ENCODE results near the gene NANS. TPM values are rescaled to one million over a fixed set of nuclear protein-coding genes. Genes with fewer than 3 reads are reported as not detected.
"Not testable (repeated sequence)": the region's sequence is repeated elsewhere in the genome, so short reads cannot be mapped to it uniquely, and the experiment has no call there.

Gene NANS
- total RNA-seq, 1 donor from 2014 or later = 133 TPM

DNA sequence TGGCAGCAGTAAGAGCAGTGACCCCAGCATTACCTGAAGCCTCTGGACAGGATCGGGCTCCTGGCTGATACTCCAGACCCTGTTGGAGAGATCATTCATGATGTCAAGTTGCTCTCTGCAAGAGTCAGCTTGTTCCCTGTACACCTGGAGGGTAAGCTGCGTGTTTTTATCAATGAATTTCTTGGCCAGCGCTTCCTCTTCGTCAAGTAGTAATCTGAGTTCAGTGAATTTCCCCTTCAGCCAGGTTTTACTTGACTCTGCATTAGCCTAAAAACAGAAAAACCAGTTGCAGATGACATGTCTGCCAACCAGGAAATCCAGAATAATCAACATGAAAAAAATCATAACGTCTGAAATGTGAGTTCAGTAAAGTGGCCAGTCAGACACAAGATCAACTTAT, 43.4 kb downstream of the NANS start:
- DNase-seq (ENCODE audit: low read depth, low spot score) = no peak

GRCh38 chr9:98100456-98100855, 43.9 kb downstream of the NANS start:
- DNase-seq (ENCODE audit: low read depth, low spot score) = no peak

DNA sequence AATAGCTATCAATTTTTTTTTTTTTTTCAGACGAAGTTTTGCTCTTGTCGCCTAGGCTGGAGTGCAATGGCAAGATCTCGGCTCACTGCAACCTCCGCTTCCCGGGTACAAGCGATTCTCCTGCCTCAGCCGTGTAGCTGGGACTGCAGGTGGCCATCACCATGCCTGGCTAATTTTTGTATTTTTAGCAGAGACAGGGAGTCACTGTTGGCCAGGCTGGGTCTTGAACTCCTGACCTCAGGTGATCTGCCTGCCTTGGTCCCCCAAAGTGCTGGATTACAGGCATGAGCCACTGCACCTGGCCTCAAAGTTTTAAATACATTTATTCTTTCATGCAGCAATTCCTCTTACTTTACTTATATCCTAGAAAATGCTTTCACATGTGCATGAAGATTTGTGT, 44.9 kb downstream of the NANS start:
- no peak for DNase-seq (ENCODE audit: low read depth, low spot score)

DNA sequence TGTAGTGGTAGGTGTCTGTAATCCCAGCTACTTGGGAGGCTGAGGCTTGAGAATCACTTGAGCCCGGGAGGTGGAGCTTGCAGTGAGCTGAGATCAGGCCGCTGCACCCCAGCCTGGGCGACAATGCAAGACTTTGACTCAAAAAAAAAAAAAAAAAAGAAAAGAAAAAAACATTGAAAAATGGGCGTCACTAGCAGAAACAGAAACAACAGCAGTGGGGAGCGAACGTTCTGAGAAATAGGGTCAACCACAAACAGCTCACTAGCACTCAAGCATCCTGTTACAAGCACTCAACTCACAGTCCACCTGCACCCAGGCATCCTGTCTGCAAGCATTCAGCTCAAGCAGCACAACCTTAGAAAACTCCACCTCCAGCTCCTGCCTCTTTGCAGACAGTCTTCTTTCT, 45.3 kb downstream of the NANS start:
- DNase-seq (ENCODE audit: low read depth, low spot score) = no peak

GRCh38 chr9:98104445-98104881, 47.9 kb downstream of the NANS start:
- DNase-seq (ENCODE audit: low read depth, low spot score) = no peak

DNA sequence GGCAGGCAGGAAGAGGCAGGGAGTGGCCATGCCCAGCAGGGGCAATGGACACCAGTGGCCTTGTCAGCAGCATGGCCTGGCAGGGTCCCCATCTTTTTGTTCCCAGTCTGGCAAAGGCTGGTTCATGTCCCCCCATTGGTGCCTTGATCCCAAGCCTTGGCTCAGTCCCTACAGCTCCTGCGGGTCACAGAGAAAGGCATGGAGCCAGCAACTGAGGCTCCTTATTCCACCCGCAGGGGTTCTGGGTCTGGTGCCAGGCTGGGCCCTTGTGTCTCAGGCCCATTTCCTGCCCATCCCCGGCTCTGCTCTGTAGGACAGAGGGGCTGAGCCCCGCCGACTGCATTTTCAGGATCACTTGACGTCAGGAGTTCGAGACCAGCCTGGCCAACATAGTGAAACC, 48.5 kb downstream of the NANS start:
- DNase-seq (ENCODE audit: low read depth, low spot score) = no peak

DNA sequence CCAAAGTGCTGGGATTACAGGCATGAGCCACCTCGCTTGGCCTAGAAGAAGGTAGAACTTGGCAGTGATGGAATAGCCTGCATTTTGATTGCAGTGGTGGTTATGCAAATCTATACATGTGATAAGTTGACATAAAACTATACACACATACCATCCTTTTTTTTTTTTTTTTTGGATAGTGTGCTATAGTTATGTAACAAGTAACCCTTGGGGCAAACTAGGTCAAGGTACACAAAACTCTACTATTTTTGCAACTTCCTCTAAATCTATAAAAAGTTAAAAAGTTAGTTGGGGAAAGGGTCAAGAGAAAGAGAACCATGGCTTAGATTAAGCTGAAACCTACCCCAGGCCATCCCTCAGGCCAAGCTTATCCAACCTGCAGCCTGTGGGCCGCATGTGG, 51.4 kb downstream of the NANS start:
- no peak for DNase-seq (ENCODE audit: low read depth, low spot score)

GRCh38 chr9:98108531-98109031, 52.0 kb downstream of the NANS start:
- no peak for DNase-seq (ENCODE audit: low read depth, low spot score)

GRCh38 chr9:98109052-98109451, 52.5 kb downstream of the NANS start:
- DNase-seq (ENCODE audit: low read depth, low spot score) = no peak

GRCh38 chr9:98117097-98117496, 60.6 kb downstream of the NANS start:
- DNase-seq (ENCODE audit: low read depth, low spot score) = not testable (repeated sequence)

GRCh38 chr9:98117984-98118639, 61.6 kb downstream of the NANS start:
- DNase-seq (ENCODE audit: low read depth, low spot score) = no peak

- no peak for DNase-seq (ENCODE audit: low read depth, low spot score)
Measured at GRCh38 chr9:98118640-98119601, 62.4 kb downstream of the NANS start, which contains the start of gene TRIM14. Gene TRIM14, minus strand, starts transcription at chr9:98119222. Its CDS starts 34 bp downstream, at chr9:98119188.

DNA sequence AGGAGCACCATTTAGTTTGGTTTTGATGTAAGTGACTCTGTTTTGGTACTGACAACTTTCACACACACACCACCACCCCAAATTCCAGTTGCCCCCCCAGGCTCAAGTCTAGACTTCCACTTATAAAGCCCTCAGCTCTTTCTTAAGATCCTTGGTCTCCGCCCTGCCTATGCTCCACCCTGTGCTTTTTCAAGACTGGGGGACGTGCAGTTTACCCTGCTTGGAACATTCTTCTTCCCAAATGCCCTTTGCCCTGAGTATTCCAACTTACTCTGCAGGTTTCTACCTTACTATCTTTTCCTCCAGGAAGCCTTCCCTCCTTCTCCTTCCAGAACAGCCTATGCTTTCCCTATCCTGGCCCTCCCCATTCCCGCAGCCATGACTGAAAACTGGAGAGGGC, 63.9 kb downstream of the NANS start:
- no peak for DNase-seq (ENCODE audit: low read depth, low spot score)

GRCh38 chr9:98121058-98121457, 64.5 kb downstream of the NANS start:
- DNase-seq (ENCODE audit: low read depth, low spot score) = no peak

- not testable (repeated sequence) for DNase-seq (ENCODE audit: low read depth, low spot score)
Measured at GRCh38 chr9:98124091-98124490, 67.6 kb downstream of the NANS start.

GRCh38 chr9:98124637-98125426, 68.3 kb downstream of the NANS start:
- no peak for DNase-seq (ENCODE audit: low read depth, low spot score)

GRCh38 chr9:98127226-98127625, 70.7 kb downstream of the NANS start:
- no peak for DNase-seq (ENCODE audit: low read depth, low spot score)

- DNase-seq (ENCODE audit: low read depth, low spot score) = no peak
Measured at GRCh38 chr9:98128316-98128715, 71.8 kb downstream of the NANS start.

- DNase-seq (ENCODE audit: low read depth, low spot score) = no peak
Measured at GRCh38 chr9:98129451-98129881, 72.9 kb downstream of the NANS start.

DNA sequence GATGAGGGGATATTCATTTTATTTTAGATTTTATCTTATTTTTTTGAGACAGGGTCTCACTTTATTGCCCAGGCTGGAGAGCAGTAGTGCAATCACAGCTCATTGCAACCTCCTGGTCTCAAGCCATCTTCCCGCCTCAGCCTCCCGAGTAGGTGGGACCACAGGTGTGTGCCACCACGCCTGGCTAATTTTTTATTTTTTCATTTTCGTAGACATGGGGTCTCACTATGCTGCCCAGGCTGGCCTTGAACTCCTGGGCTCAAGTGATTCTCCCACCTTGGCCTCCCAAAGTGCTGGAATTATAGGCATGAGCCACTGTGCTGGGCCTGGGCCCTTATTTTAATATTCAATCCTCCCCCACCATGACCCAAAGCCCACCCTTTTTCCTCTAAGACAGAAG, 73.5 kb downstream of the NANS start:
- DNase-seq (ENCODE audit: low read depth, low spot score) = not testable (repeated sequence)

DNA sequence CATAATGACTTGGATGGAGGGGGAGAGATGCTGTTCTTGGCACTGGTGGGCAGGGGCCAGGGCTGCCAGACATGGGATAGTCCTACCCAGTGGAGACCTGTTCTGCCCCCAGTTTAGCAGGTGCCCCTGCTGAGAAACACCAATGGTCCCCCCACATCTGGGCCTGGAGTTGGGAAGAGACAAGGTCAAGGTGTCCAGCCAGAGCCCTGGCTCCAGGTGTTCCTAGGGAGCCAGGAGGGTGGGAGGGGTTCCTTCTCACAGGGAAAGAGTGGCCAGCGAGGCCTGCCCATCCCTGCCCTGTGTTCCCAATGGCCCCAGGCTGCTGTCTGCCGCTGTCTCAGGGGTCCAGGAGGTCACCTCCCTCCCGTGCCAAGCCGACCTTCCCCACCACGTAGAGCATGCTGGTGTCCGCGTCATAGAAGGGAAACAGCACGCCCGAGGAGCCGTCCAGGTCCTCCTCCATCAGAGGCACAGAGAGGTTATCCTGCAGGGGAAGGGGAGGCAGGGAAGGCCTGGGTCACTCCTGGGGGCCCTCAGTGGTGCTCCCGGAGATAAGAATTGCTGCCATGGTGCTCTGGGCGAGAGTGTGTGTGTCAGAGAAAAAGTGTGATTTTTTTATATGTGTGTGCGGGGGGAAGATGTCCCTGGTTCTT, 74.2 kb downstream of the NANS start:
- DNase-seq (ENCODE audit: low read depth, low spot score) = no peak

All from pulmonary artery endothelial cell (primary cell).